Measurements from ENCODE around the gene SMTNL1.
A peak's percentile ranks its signal among the peaks of the same experiment; 100 is the strongest.

Gene SMTNL1

DNA sequence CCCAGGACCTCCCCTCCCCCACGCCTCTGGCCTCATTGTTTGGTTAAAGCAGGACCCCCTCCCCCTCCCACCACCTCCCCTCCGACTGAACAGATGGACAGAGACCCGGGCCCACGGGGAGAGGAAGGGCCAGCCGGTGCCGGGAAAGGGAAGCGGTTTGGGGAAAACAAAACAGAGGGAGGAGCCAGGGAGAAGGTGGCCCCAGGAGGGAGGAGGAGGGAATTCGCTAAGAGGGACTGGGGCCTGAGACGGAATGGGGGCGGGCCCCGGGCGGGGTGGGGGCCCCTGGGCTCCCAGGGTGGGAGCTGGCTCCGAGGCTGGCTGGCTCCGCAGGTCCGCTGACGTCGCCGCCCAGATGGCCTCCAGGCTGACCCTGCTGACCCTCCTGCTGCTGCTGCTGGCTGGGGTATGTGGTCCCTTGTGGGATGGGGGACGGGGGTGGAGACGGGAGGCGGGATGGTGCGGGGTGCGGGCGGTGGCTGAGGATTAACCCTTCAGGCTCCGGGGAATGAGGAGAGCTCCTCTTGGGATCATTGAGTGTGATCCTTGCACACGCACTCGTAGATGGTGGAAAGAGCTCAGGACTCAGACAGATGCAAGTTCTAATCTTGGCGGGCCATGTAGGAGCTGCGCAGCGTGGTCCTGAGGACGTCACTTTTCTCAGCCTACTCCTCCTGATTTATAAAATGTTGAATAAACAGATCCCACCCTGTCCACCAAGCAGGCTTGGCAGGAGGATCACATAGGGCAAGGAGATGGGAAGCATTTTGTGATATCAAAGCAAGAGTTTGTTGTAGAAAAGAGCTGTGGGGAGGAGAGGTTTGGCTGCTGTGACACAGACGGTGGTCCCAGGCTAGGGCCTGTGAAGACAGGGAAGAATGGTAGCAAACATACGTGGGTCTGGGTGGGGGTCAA, 60.8 kb downstream of the SMTNL1 start:
- peak overlapping the region; percentile 22 for H3K4me3 ChIP-seq (ENCODE audit: low read depth, low read length)
- TF ChIP-seq, protein P1, sequence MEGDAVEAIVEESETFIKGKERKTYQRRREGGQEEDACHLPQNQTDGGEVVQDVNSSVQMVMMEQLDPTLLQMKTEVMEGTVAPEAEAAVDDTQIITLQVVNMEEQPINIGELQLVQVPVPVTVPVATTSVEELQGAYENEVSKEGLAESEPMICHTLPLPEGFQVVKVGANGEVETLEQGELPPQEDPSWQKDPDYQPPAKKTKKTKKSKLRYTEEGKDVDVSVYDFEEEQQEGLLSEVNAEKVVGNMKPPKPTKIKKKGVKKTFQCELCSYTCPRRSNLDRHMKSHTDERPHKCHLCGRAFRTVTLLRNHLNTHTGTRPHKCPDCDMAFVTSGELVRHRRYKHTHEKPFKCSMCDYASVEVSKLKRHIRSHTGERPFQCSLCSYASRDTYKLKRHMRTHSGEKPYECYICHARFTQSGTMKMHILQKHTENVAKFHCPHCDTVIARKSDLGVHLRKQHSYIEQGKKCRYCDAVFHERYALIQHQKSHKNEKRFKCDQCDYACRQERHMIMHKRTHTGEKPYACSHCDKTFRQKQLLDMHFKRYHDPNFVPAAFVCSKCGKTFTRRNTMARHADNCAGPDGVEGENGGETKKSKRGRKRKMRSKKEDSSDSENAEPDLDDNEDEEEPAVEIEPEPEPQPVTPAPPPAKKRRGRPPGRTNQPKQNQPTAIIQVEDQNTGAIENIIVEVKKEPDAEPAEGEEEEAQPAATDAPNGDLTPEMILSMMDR (IDR thresholded peaks at IDR 0.05; ENCODE audit: low read depth, low read length), result no peak
- in situ Hi-C loops (cut with HindIII; ENCODE audit: low sequenced_read_pairs), result no loop called here
- DNase-seq (ENCODE audit: low read depth, low spot score), result no peak

DNA sequence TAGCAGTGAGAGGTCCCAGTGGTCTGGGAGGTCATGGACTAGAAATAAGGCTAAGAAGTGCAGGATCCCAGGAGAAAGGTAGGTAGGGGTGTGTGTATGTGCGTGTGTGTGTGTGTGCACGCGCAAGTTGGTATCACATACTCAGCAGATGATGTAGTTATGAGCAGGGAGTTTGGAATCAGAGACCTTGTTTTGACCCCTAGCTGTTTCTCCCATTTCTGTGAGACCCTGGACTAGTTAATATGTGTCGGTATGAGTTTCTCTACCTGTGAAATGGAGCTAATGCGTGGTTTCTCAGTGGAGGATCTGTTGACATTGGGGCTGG, 61.4 kb downstream of the SMTNL1 start:
- TF ChIP-seq, protein P1 (IDR thresholded peaks at IDR 0.05; ENCODE audit: low read depth, low read length), result no peak
- no peak overlapping the region for H3K4me3 ChIP-seq (ENCODE audit: low read depth, low read length)
- no peak for DNase-seq (ENCODE audit: low read depth, low spot score)
- in situ Hi-C loops (cut with HindIII; ENCODE audit: low sequenced_read_pairs), result no loop called here

DNA sequence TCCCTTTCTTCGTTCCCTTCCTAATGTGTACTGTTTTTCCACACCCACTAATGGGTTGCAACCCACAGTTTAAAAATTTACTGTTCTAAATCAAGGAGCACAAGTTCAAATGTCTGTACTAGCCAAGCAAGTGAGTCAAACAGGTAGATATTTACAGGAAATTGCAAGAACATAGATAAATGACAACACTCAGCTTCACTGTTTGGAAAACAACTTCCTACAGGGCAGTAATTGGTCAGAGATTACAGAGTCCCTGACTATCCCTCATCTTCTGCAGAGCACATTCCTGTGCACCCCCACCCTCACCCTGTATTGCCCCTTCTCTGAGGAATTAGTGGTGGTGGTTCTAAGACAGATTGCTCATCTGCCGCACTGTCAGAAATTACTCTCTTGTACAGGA, 62.0 kb downstream of the SMTNL1 start:
- H3K4me3 ChIP-seq (ENCODE audit: low read depth, low read length), result no peak overlapping the region
- TF ChIP-seq, protein P1 (IDR thresholded peaks at IDR 0.05; ENCODE audit: low read depth, low read length), result no peak
- in situ Hi-C loops (cut with HindIII; ENCODE audit: low sequenced_read_pairs), result no loop called here
- no peak for DNase-seq (ENCODE audit: low read depth, low spot score)
